ENCODE data around the gene SLC2A1.

- TF ChIP-seq CTCF (IDR thresholded peaks at IDR 0.05) (no peak), POLR2A (IDR thresholded peaks at IDR 0.05) (no peak), POLR2AphosphoS5 (IDR thresholded peaks at IDR 0.05) (no peak)
Measured at GRCh38 chr1:42933060-42933586, 25.5 kb downstream of the SLC2A1 start.
